ENCODE measurements around the gene AAK1. TPM values are rescaled to one million over a fixed set of nuclear protein-coding genes. Genes with fewer than 3 reads are reported as not detected.

Gene AAK1
- total RNA-seq, 2 donors from 2014 or later, result 55.2 to 77.9 TPM

DNA sequence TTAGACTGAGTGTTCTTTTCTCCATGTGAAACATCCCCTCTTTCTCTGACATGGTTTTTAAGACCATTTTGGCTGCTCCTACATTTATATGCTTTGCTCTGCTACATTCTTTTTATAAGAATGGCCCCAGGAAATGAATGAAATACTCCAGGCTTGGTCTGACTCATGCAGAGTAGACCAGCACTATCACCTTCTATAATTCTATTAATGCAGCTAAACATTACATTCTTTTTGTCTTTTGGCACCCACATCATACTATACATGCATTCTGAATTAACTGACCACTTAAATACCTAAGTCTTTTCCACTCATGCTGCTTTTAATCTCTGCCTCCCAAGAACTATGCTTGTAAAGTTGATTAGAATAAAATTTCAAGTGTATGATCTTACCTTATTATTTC, 94.1 kb downstream of the AAK1 start:
- no peaks in the 10 kb centered on the region for H3K36me3 ChIP-seq
- H3K4me1 ChIP-seq (ENCODE audit: control insufficient read depth in 1 of 2, low read depth in 2 of 2), result peaks cover under 1 to 5% of the 10 kb centered on the region in 2 donors
- no peak for ATAC-seq (ENCODE audit: insufficient number of reproducible peaks, low FRiP score, low read depth)
- DNase-seq (ENCODE audit: low spot score), result no peak
- no peak overlapping the region for H3K27ac ChIP-seq
- no peak overlapping the region for H3K4me3 ChIP-seq
- H3K9me3 ChIP-seq, result no peaks in the 10 kb centered on the region
- TF ChIP-seq CTCF (IDR thresholded peaks at IDR 0.05), result no peak
- no peaks in the 10 kb centered on the region for H3K27me3 ChIP-seq (replicated peaks; ENCODE audit: insufficient read depth)

DNA sequence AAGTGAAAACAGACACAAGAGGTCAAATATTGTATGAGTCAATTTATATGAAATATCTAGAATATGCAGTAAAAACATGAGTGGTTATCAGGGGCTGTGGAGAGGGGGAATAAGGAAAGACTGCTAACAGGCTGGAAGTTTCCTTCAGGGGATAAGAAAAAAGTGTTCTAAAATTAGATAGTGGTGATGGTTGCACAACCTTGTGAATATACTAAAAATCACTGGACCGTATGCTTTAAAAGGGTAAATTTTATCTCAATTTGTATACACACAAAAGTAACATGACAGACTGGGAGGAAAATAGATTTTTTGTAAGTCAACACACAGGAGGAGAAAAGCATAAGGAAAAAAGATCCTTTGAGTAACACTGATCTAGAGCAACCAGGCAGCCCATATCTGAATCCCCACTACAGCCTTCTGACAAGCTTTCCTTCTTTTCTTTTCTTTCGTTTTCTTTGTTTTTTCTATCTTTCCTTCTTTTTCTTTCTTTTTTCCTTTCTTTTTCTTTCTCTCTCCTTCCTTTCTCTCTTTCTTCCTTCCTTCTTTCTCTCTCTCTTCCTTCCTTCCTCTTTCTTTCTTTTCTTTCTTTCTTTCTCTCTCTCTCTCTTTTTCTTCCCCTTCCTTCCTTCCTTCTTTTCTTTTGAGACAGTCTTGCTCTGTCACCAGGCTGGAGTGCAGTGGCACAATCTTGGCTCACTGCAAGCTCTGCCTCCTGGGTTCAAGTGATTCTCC, 95.4 kb downstream of the AAK1 start:
- H3K4me1 ChIP-seq (ENCODE audit: control insufficient read depth in 1 of 2, low read depth in 2 of 2), result peaks cover 0 to 5% of the 10 kb centered on the region in 2 donors
- H3K36me3 ChIP-seq, result no peaks in the 10 kb centered on the region
- H3K4me3 ChIP-seq, result no peak overlapping the region
- ATAC-seq (ENCODE audit: insufficient number of reproducible peaks, low FRiP score, low read depth) (no peak), DNase-seq (ENCODE audit: low spot score) (no peak)
- no peak overlapping the region for H3K27ac ChIP-seq
- no peaks in the 10 kb centered on the region for H3K27me3 ChIP-seq (replicated peaks; ENCODE audit: insufficient read depth)
- TF ChIP-seq CTCF (IDR thresholded peaks at IDR 0.05), result no peak
- H3K9me3 ChIP-seq, result no peaks in the 10 kb centered on the region

- Histone ChIP-seq H3K4me3 (no peak overlapping the region), H3K27me3 (replicated peaks; ENCODE audit: insufficient read depth) (no peaks in the 10 kb centered on the region), H3K27ac (no peak overlapping the region), H3K9me3 (no peaks in the 10 kb centered on the region), H3K36me3 (peaks cover 4% of the 10 kb centered on the region), H3K4me1 (ENCODE audit: control insufficient read depth in 1 of 2, low read depth in 2 of 2) (peaks cover 0 to 5% of the 10 kb centered on the region in 2 donors)
- ATAC-seq (ENCODE audit: insufficient number of reproducible peaks, low FRiP score, low read depth), result no peak
- no peak for TF ChIP-seq CTCF (IDR thresholded peaks at IDR 0.05)
- DNase-seq (ENCODE audit: low spot score), result no peak
Observed at GRCh38 chr2:69546646-69547045, 96.9 kb downstream of the AAK1 start.

DNA sequence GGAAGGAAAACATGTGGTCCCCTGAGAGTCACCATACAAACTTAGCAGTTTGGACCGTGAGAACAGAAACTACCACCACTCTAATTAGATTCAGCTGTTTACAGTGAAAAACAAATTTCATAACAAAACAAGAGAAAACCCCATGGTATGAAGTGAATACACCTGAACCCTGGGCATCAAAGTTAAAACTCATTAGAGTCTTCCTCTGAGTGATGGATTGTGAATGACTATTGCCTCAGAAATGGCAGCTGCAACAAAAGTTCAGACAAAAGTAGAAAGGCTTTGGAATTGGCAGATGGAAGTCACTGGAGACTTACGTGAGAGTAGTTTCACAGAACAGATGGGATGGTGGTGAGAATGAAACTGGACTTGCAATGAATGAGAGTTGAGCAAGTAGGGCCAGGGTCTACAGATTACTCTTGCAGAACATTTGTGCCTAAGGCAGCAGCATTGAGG, 98.0 kb downstream of the AAK1 start:
- no peak overlapping the region for H3K4me3 ChIP-seq
- no peak for ATAC-seq (ENCODE audit: insufficient number of reproducible peaks, low FRiP score, low read depth)
- DNase-seq (ENCODE audit: low spot score), result no peak
- TF ChIP-seq CTCF (IDR thresholded peaks at IDR 0.05), result no peak
- H3K9me3 ChIP-seq, result no peaks in the 10 kb centered on the region
- peaks cover 0 to 5% of the 10 kb centered on the region in 2 donors for H3K4me1 ChIP-seq (ENCODE audit: control insufficient read depth in 1 of 2, low read depth in 2 of 2)
- no peaks in the 10 kb centered on the region for H3K27me3 ChIP-seq (replicated peaks; ENCODE audit: insufficient read depth)
- H3K27ac ChIP-seq, result no peak overlapping the region
- peaks cover 4% of the 10 kb centered on the region for H3K36me3 ChIP-seq

DNA sequence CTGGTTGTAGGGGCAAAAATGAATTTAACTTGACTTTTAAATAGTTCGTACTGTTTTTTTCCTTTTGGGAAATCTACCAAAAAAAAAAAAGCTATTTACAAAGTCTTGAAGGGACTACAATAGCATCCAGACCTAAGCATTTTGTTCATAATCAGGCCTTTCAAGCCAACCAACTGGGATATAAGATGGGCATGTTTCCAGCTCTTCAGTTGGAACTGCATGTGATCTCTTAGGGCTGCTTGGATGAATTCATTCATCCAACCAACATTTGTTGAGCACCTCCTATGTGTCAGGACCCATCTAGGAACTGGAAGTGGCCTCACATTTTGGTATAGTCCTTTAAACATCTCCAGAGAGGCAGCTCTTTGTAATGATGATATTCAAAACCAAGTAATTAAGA, 98.6 kb downstream of the AAK1 start:
- peaks cover 4% of the 10 kb centered on the region for H3K36me3 ChIP-seq
- DNase-seq (ENCODE audit: low spot score) (no peak), ATAC-seq (ENCODE audit: insufficient number of reproducible peaks, low FRiP score, low read depth) (no peak)
- no peaks in the 10 kb centered on the region for H3K27me3 ChIP-seq (replicated peaks; ENCODE audit: insufficient read depth)
- no peak for TF ChIP-seq CTCF (IDR thresholded peaks at IDR 0.05)
- H3K4me3 ChIP-seq, result no peak overlapping the region
- peaks cover 0 to 5% of the 10 kb centered on the region in 2 donors for H3K4me1 ChIP-seq (ENCODE audit: control insufficient read depth in 1 of 2, low read depth in 2 of 2)
- no peaks in the 10 kb centered on the region for H3K9me3 ChIP-seq
- no peak overlapping the region for H3K27ac ChIP-seq

Measured in thoracic aorta (tissue), 2 donors.